IPS-20b (cell line): ENCODE results near the gene CNTN1.

Experiments
- H3K27ac ChIP-seq: one replicate; pipeline ENCODE4 v1.5.1; 2013; ENCODE audit warnings: low read length
- H3K27me3 ChIP-seq: 2 replicates; pipeline ENCODE4 v1.6.1; 2013; ENCODE audit warnings: mild to moderate bottlenecking, low read length, inconsistent platforms; ENCODE audit not compliant: insufficient read depth
- H3K36me3 ChIP-seq: 2 replicates; pipeline ENCODE4 v1.6.1; 2013; ENCODE audit warnings: low read depth, mild to moderate bottlenecking, inconsistent platforms, low read length, moderate library complexity; ENCODE audit not compliant: insufficient read depth
- H3K4me1 ChIP-seq: 2 replicates; pipeline ENCODE4 v1.6.1; 2013; ENCODE audit warnings: mild to moderate bottlenecking, control low read depth, inconsistent platforms, low read length, moderate library complexity; ENCODE audit not compliant: insufficient read depth
- H3K4me3 ChIP-seq: 2 replicates; pipeline ENCODE4 v1.5.1; 2013; ENCODE audit warnings: mild to moderate bottlenecking, low read length, inconsistent platforms
- H3K9ac ChIP-seq: 2 replicates; pipeline ENCODE4 v1.6.1; 2013; ENCODE audit warnings: low read depth, mild to moderate bottlenecking, inconsistent platforms, low read length, moderate library complexity
- H3K9me3 ChIP-seq: 2 replicates; pipeline ENCODE4 v1.6.1; 2013; ENCODE audit warnings: mild to moderate bottlenecking, low read depth, low read length, inconsistent platforms; ENCODE audit not compliant: insufficient read depth

CNTN1 gene

GRCh38 chr12:40827683-40828592 is 135.7 kb downstream of the CNTN1 start:
- Histone ChIP-seq H3K27ac (no peak overlapping the region), H3K9me3 (no peaks in the 10 kb centered on the region), H3K4me1 (peaks cover 15% of the 10 kb centered on the region), H3K27me3 (no peaks in the 10 kb centered on the region), H3K9ac (no peak overlapping the region), H3K36me3 (no peaks in the 10 kb centered on the region), H3K4me3 (peak overlapping the region; percentile 46)

GRCh38 chr12:40828593-40828990 is 136.4 kb downstream of the CNTN1 start:
- H3K27me3 ChIP-seq: no peaks in the 10 kb centered on the region
- H3K4me3 ChIP-seq: no peak overlapping the region
- no peaks in the 10 kb centered on the region for H3K9me3 ChIP-seq
- no peak overlapping the region for H3K9ac ChIP-seq
- peaks cover 15% of the 10 kb centered on the region for H3K4me1 ChIP-seq
- no peak overlapping the region for H3K27ac ChIP-seq
- H3K36me3 ChIP-seq: no peaks in the 10 kb centered on the region

- Histone ChIP-seq H3K9me3 (no peaks in the 10 kb centered on the region), H3K27ac (no peak overlapping the region), H3K4me3 (no peak overlapping the region), H3K27me3 (no peaks in the 10 kb centered on the region), H3K36me3 (no peaks in the 10 kb centered on the region), H3K4me1 (peaks cover 15% of the 10 kb centered on the region), H3K9ac (no peak overlapping the region)
These were observed 137.5 kb downstream of the CNTN1 start for GRCh38 chr12:40829738-40830144.

GRCh38 chr12:40831916-40832315 is 139.7 kb downstream of the CNTN1 start:
- H3K36me3 ChIP-seq: no peaks in the 10 kb centered on the region
- no peaks in the 10 kb centered on the region for H3K9me3 ChIP-seq
- no peaks in the 10 kb centered on the region for H3K27me3 ChIP-seq
- peaks cover 15% of the 10 kb centered on the region for H3K4me1 ChIP-seq
- no peak overlapping the region for H3K27ac ChIP-seq
- no peak overlapping the region for H3K9ac ChIP-seq
- no peak overlapping the region for H3K4me3 ChIP-seq

GRCh38 chr12:40832668-40833067 is 140.4 kb downstream of the CNTN1 start:
- no peak overlapping the region for H3K27ac ChIP-seq
- H3K4me3 ChIP-seq: no peak overlapping the region
- no peak overlapping the region for H3K9ac ChIP-seq
- H3K9me3 ChIP-seq: no peaks in the 10 kb centered on the region
- H3K27me3 ChIP-seq: no peaks in the 10 kb centered on the region
- peaks cover 12% of the 10 kb centered on the region for H3K4me1 ChIP-seq
- no peaks in the 10 kb centered on the region for H3K36me3 ChIP-seq

- no peaks in the 10 kb centered on the region for H3K9me3 ChIP-seq
- H3K4me1 ChIP-seq: 0 out of 2 replicates have a peak, but pooled peaks cover 3% of the 10 kb centered on the region
- H3K27ac ChIP-seq: no peak overlapping the region
- H3K4me3 ChIP-seq: no peak overlapping the region
- no peaks in the 10 kb centered on the region for H3K27me3 ChIP-seq
- H3K9ac ChIP-seq: no peak overlapping the region
- no peaks in the 10 kb centered on the region for H3K36me3 ChIP-seq
These were observed 141.6 kb downstream of the CNTN1 start for GRCh38 chr12:40833818-40834217.

- Histone ChIP-seq H3K4me3 (no peak overlapping the region), H3K27ac (no peak overlapping the region), H3K9ac (no peak overlapping the region)
These were observed 142.1 kb downstream of the CNTN1 start for GRCh38 chr12:40834321-40834720.

GRCh38 chr12:40837891-40838429 is 145.7 kb downstream of the CNTN1 start:
- H3K4me3 ChIP-seq: no peak overlapping the region
- H3K4me1 ChIP-seq: no peaks in the 10 kb centered on the region
- H3K27ac ChIP-seq: no peak overlapping the region
- H3K9ac ChIP-seq: no peak overlapping the region
- H3K27me3 ChIP-seq: no peaks in the 10 kb centered on the region
- H3K9me3 ChIP-seq: no peaks in the 10 kb centered on the region
- no peaks in the 10 kb centered on the region for H3K36me3 ChIP-seq

More at GRCh38 chr12:40834321-40834720, 142.1 kb downstream of the CNTN1 start:
- H3K27me3 ChIP-seq: no peaks in the 10 kb centered on the region
- no peaks in the 10 kb centered on the region for H3K36me3 ChIP-seq
- H3K4me1 ChIP-seq: 0 out of 2 replicates have a peak, but pooled peaks cover 3% of the 10 kb centered on the region
- no peaks in the 10 kb centered on the region for H3K9me3 ChIP-seq

GRCh38 chr12:40843495-40843894 is 151.3 kb downstream of the CNTN1 start:
- no peaks in the 10 kb centered on the region for H3K27me3 ChIP-seq
- peaks cover 4% of the 10 kb centered on the region; the same call in 1 of the 2 replicates for H3K9me3 ChIP-seq
- no peak overlapping the region for H3K9ac ChIP-seq
- no peak overlapping the region for H3K4me3 ChIP-seq
- no peaks in the 10 kb centered on the region for H3K36me3 ChIP-seq
- no peaks in the 10 kb centered on the region for H3K4me1 ChIP-seq
- H3K27ac ChIP-seq: no peak overlapping the region

- peaks cover 7% of the 10 kb centered on the region; the same call in 1 of the 2 replicates for H3K4me1 ChIP-seq
- H3K9me3 ChIP-seq: no peaks in the 10 kb centered on the region
- no peaks in the 10 kb centered on the region for H3K27me3 ChIP-seq
- H3K4me3 ChIP-seq: no peak overlapping the region
- no peak overlapping the region for H3K9ac ChIP-seq
- H3K27ac ChIP-seq: no peak overlapping the region
- H3K36me3 ChIP-seq: no peaks in the 10 kb centered on the region
These were observed 161.0 kb downstream of the CNTN1 start for GRCh38 chr12:40853221-40853620.

GRCh38 chr12:40854604-40855003 is 162.4 kb downstream of the CNTN1 start:
- H3K36me3 ChIP-seq: no peaks in the 10 kb centered on the region
- H3K9me3 ChIP-seq: no peaks in the 10 kb centered on the region
- no peak overlapping the region for H3K9ac ChIP-seq
- no peaks in the 10 kb centered on the region for H3K27me3 ChIP-seq
- H3K4me1 ChIP-seq: peaks cover 7% of the 10 kb centered on the region; the same call in 1 of the 2 replicates
- H3K27ac ChIP-seq: no peak overlapping the region
- H3K4me3 ChIP-seq: no peak overlapping the region

- Histone ChIP-seq H3K9ac (no peak overlapping the region), H3K4me3 (no peak overlapping the region), H3K27ac (no peak overlapping the region), H3K36me3 (no peaks in the 10 kb centered on the region), H3K9me3 (peaks cover 7% of the 10 kb centered on the region; the same call in 1 of the 2 replicates), H3K4me1 (no peaks in the 10 kb centered on the region), H3K27me3 (no peaks in the 10 kb centered on the region)
These were observed 172.7 kb downstream of the CNTN1 start for GRCh38 chr12:40864891-40865290.
